GM23338 (cell line): ENCODE measurements around the gene RBFOX1. TPM values are rescaled to one million over a fixed set of nuclear protein-coding genes. Genes with fewer than 3 reads are reported as not detected.

ENCODE experiments used
- ATAC-seq: fragments of 200-7000 bp; cut with Tn5 transposase; 3 replicates; pipeline ENCODE4 v1.9.1; 2020
- DNase-seq: peaks from one replicate; pipeline ENCODE4 v3.0.0-alpha.2; 2015; ENCODE audit warnings: low spot score
- H2AFZ ChIP-seq: fragments of 200-600 bp; sonication (generic); 2 replicates; pipeline ENCODE4 v1.8.0; 2016; ENCODE audit warnings: antibody characterized with exemption, mild to moderate bottlenecking, moderate library complexity
- H3F3A ChIP-seq: fragments of 200-600 bp; sonication (generic); replicated peaks from 2 replicates; pipeline ENCODE4 v1.8.0; 2017; ENCODE audit warnings: antibody characterized with exemption, mixed run types, low read depth
- H3K27ac ChIP-seq: fragments of 200-600 bp; sonication (generic); 2 replicates; pipeline ENCODE4 v1.6.1; 2016; ENCODE audit warnings: low read depth
- H3K27me3 ChIP-seq: fragments of 200-600 bp; sonication (generic); 2 replicates; pipeline ENCODE4 v1.8.0; 2016; ENCODE audit warnings: mild to moderate bottlenecking, mixed run types, moderate library complexity; ENCODE audit not compliant: insufficient read depth
- H3K36me3 ChIP-seq: fragments of 200-600 bp; sonication (generic); 2 replicates; pipeline ENCODE4 v1.8.0; 2016; ENCODE audit warnings: mild to moderate bottlenecking; ENCODE audit not compliant: insufficient read depth
- H3K4me1 ChIP-seq: fragments of 200-600 bp; sonication (generic); 2 replicates; pipeline ENCODE4 v1.8.0; 2016; ENCODE audit warnings: mild to moderate bottlenecking, moderate library complexity; ENCODE audit not compliant: insufficient read depth
- H3K4me2 ChIP-seq: fragments of 200-600 bp; sonication (generic); 2 replicates; pipeline ENCODE4 v1.7.1; 2017; ENCODE audit warnings: mixed run types
- H3K4me3 ChIP-seq: fragments of 200-600 bp; sonication (generic); 2 replicates; pipeline ENCODE4 v1.6.1; 2016; ENCODE audit warnings: mixed run types
- H3K79me2 ChIP-seq: fragments of 200-600 bp; sonication (generic); replicated peaks from 2 replicates; pipeline ENCODE4 v1.8.0; 2017; ENCODE audit warnings: mild to moderate bottlenecking; ENCODE audit not compliant: insufficient read depth
- H3K9me2 ChIP-seq: fragments of 200-600 bp; sonication (generic); 2 replicates; pipeline ENCODE4 v1.8.0; 2017; ENCODE audit not compliant: insufficient read depth
- H4K20me1 ChIP-seq: fragments of 200-600 bp; sonication (generic); replicated peaks from 2 replicates; pipeline ENCODE4 v1.8.0; 2017; ENCODE audit warnings: mild to moderate bottlenecking; ENCODE audit not compliant: insufficient read depth
- H3K27ac Mint-ChIP-seq: 2 replicates; pipeline ENCODE4 v1.8.0; 2020; ENCODE audit warnings: inconsistent platforms, mild to moderate bottlenecking, moderate library complexity, mixed read lengths
- H3K27me3 Mint-ChIP-seq: 3 replicates; pipeline ENCODE4 v1.8.0; 2022; ENCODE audit warnings: low read depth, mild to moderate bottlenecking, moderate library complexity, mixed read lengths, inconsistent platforms; ENCODE audit not compliant: insufficient read depth, poor library complexity
- H3K36me3 Mint-ChIP-seq: 3 replicates; pipeline ENCODE4 v1.8.0; 2021; ENCODE audit warnings: low read depth, mild to moderate bottlenecking, inconsistent platforms, moderate library complexity, mixed read lengths
- H3K4me1 Mint-ChIP-seq: 3 replicates; pipeline ENCODE4 v1.8.0; 2020; ENCODE audit warnings: mild to moderate bottlenecking, inconsistent platforms, mixed read lengths
- H3K4me3 Mint-ChIP-seq: 3 replicates; pipeline ENCODE4 v1.8.0; 2021; ENCODE audit warnings: moderate library complexity, mild to moderate bottlenecking, inconsistent platforms, mixed read lengths
- H3K9me3 Mint-ChIP-seq: 3 replicates; pipeline ENCODE4 v1.8.0; 2020; ENCODE audit warnings: moderate library complexity, mild to moderate bottlenecking, inconsistent platforms, mixed read lengths
- EZH2phosphoT487 ChIP-seq: fragments of 200-600 bp; sonication (generic); IDR thresholded peaks from one replicate; pipeline ENCODE4 v1.8.1; 2018; ENCODE audit warnings: antibody characterized with exemption; ENCODE audit not compliant: unreplicated experiment
- JUNB ChIP-seq: IDR thresholded peaks from one replicate; pipeline ENCODE4 v1.6.1; 2016; ENCODE audit warnings: antibody characterized with exemption; ENCODE audit not compliant: unreplicated experiment
- NANOG ChIP-seq: IDR thresholded peaks from 2 replicates; pipeline ENCODE4 v1.6.1; 2016; ENCODE audit warnings: antibody characterized with exemption, borderline replicate concordance
- STAT1 ChIP-seq: IDR thresholded peaks from one replicate; pipeline ENCODE4 v1.6.1; 2016; ENCODE audit warnings: antibody characterized with exemption; ENCODE audit not compliant: unreplicated experiment
- ZNF114 ChIP-seq: fragments of 250-450 bp; sonication (Bioruptor Pico); IDR thresholded peaks from 2 replicates; pipeline ENCODE4 v1.5.0; 2020; ENCODE audit warnings: mild to moderate bottlenecking, moderate library complexity
- ZNF331 ChIP-seq: fragments of 250-450 bp; sonication (Bioruptor Pico); IDR thresholded peaks from 2 replicates; pipeline ENCODE4 v1.5.0; 2020; ENCODE audit warnings: low read depth, mild to moderate bottlenecking, moderate library complexity
- polyA plus RNA-seq: library from polyadenylated mRNA; unstranded; fragments of >200 nt; fragmentation: Nextera tagmentation; extraction: Ambion mirVana; gene quantifications from 2 replicates; pipeline ENCODE4 v1.2.1, GENCODE V29; 2016
- total RNA-seq: library from RNA; depleted of rRNA; stranded (reverse); fragments of >200 nt; shearing (Covaris generic); gene quantifications from 2 replicates; pipeline ENCODE4 v1.2.3, GENCODE V29; 2014
- TF ChIP-seq, protein P1 (sequence below): IDR thresholded peaks from 2 replicates; pipeline ENCODE4 v1.6.1; 2016; ENCODE audit warnings: antibody characterized with exemption
- TF ChIP-seq, protein P2 (sequence below), 2 experiments: fragments of 200-600 bp in 1 of 2; sonication (generic) in 1 of 2; conservative IDR thresholded peaks; 2 replicates each; pipeline versions ENCODE4 v1.5.1 to v1.6.1; 2016 to 2017; ENCODE audit warnings: antibody characterized with exemption in 2 of 2, low read depth in 2 of 2, mild to moderate bottlenecking in 2 of 2, moderate library complexity in 1 of 2
- TF ChIP-seq, protein P3 (sequence below): fragments of 250-450 bp; sonication (Bioruptor Pico); IDR thresholded peaks from 2 replicates; pipeline ENCODE4 v1.5.0; 2020; ENCODE audit warnings: mild to moderate bottlenecking, moderate library complexity

The RBFOX1 gene
- total and polyA plus RNA-seq, 2 experiments from 2014 or later: 2.5 to 3.6 TPM

GRCh38 chr16:7590934-7591333 lies 258.3 kb downstream of the RBFOX1 start:
- no peak overlapping the region for H2AFZ ChIP-seq
- Mint-ChIP-seq H3K4me1 (peaks cover 9% of the 10 kb centered on the region; the same call in 2 of the 3 replicates), H3K27ac (0 out of 2 replicates have a peak overlapping the region, but pooled peaks have one; percentile 68), H3K36me3 (no peaks in the 10 kb centered on the region), H3K9me3 (no peaks in the 10 kb centered on the region), H3K27me3 (no peaks in the 10 kb centered on the region), H3K4me3 (no peak overlapping the region)
- no peaks in the 10 kb centered on the region for H3K4me1 ChIP-seq
- H3K9me2 ChIP-seq: no peaks in the 10 kb centered on the region
- no peak for TF ChIP-seq EZH2phosphoT487
- TF ChIP-seq NANOG: no peak
- TF ChIP-seq STAT1: no peak
- no peaks in the 10 kb centered on the region for H3K79me2 ChIP-seq
- H3K27ac ChIP-seq: no peak overlapping the region
- H3K4me3 ChIP-seq: no peak overlapping the region
- H3K4me2 ChIP-seq: no peak overlapping the region
- no peaks in the 10 kb centered on the region for H3F3A ChIP-seq
- no peaks in the 10 kb centered on the region for H3K36me3 ChIP-seq
- DNase-seq (no peak), ATAC-seq (no peak)
- no peaks in the 10 kb centered on the region for H3K27me3 ChIP-seq
- H4K20me1 ChIP-seq: no peaks in the 10 kb centered on the region

GRCh38 chr16:7596308-7596707 lies 263.7 kb downstream of the RBFOX1 start:
- peaks cover 6% of the 10 kb centered on the region for H3K4me1 Mint-ChIP-seq
- DNase-seq (peak; percentile 2), ATAC-seq (no peak)
- no peaks in the 10 kb centered on the region for H3K27me3 Mint-ChIP-seq
- Histone ChIP-seq H4K20me1 (no peaks in the 10 kb centered on the region), H2AFZ (no peak overlapping the region), H3K4me2 (no peak overlapping the region), H3K27me3 (no peaks in the 10 kb centered on the region), H3K36me3 (no peaks in the 10 kb centered on the region), H3K79me2 (no peaks in the 10 kb centered on the region), H3K9me2 (no peaks in the 10 kb centered on the region), H3F3A (no peaks in the 10 kb centered on the region), H3K4me3 (no peak overlapping the region), H3K27ac (no peak overlapping the region), H3K4me1 (no peaks in the 10 kb centered on the region)
- H3K27ac Mint-ChIP-seq: no peak overlapping the region
- no peak for TF ChIP-seq JUNB
- TF ChIP-seq, protein P1, sequence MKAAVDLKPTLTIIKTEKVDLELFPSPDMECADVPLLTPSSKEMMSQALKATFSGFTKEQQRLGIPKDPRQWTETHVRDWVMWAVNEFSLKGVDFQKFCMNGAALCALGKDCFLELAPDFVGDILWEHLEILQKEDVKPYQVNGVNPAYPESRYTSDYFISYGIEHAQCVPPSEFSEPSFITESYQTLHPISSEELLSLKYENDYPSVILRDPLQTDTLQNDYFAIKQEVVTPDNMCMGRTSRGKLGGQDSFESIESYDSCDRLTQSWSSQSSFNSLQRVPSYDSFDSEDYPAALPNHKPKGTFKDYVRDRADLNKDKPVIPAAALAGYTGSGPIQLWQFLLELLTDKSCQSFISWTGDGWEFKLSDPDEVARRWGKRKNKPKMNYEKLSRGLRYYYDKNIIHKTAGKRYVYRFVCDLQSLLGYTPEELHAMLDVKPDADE: no peak
- no peak for TF ChIP-seq ZNF114 (CRISPR knock-in tag)
- TF ChIP-seq, protein P2, sequence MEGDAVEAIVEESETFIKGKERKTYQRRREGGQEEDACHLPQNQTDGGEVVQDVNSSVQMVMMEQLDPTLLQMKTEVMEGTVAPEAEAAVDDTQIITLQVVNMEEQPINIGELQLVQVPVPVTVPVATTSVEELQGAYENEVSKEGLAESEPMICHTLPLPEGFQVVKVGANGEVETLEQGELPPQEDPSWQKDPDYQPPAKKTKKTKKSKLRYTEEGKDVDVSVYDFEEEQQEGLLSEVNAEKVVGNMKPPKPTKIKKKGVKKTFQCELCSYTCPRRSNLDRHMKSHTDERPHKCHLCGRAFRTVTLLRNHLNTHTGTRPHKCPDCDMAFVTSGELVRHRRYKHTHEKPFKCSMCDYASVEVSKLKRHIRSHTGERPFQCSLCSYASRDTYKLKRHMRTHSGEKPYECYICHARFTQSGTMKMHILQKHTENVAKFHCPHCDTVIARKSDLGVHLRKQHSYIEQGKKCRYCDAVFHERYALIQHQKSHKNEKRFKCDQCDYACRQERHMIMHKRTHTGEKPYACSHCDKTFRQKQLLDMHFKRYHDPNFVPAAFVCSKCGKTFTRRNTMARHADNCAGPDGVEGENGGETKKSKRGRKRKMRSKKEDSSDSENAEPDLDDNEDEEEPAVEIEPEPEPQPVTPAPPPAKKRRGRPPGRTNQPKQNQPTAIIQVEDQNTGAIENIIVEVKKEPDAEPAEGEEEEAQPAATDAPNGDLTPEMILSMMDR (conservative IDR thresholded peaks at IDR 0.05; ENCODE audit: low read depth in 2 of 2): no peak
- TF ChIP-seq STAT1: no peak
- TF ChIP-seq ZNF331: no peak
- no peaks in the 10 kb centered on the region for H3K36me3 Mint-ChIP-seq
- H3K9me3 Mint-ChIP-seq: no peaks in the 10 kb centered on the region
- no peak overlapping the region for H3K4me3 Mint-ChIP-seq

GRCh38 chr16:7597677-7598076 lies 265.0 kb downstream of the RBFOX1 start:
- Histone ChIP-seq H3K9me2 (no peaks in the 10 kb centered on the region), H3K79me2 (no peaks in the 10 kb centered on the region), H4K20me1 (no peaks in the 10 kb centered on the region), H3K36me3 (no peaks in the 10 kb centered on the region), H3K4me3 (no peak overlapping the region), H3K27ac (no peak overlapping the region), H3K27me3 (no peaks in the 10 kb centered on the region), H3K4me1 (peaks cover 8% of the 10 kb centered on the region; the same call in 1 of the 2 replicates), H2AFZ (no peak overlapping the region), H3F3A (no peaks in the 10 kb centered on the region), H3K4me2 (no peak overlapping the region)
- Mint-ChIP-seq H3K4me1 (peaks cover 20% of the 10 kb centered on the region), H3K27me3 (no peaks in the 10 kb centered on the region), H3K9me3 (no peaks in the 10 kb centered on the region), H3K27ac (no peak overlapping the region), H3K36me3 (no peaks in the 10 kb centered on the region), H3K4me3 (no peak overlapping the region)
- ATAC-seq: no peak
- no peak for DNase-seq
- TF ChIP-seq, protein P3, sequence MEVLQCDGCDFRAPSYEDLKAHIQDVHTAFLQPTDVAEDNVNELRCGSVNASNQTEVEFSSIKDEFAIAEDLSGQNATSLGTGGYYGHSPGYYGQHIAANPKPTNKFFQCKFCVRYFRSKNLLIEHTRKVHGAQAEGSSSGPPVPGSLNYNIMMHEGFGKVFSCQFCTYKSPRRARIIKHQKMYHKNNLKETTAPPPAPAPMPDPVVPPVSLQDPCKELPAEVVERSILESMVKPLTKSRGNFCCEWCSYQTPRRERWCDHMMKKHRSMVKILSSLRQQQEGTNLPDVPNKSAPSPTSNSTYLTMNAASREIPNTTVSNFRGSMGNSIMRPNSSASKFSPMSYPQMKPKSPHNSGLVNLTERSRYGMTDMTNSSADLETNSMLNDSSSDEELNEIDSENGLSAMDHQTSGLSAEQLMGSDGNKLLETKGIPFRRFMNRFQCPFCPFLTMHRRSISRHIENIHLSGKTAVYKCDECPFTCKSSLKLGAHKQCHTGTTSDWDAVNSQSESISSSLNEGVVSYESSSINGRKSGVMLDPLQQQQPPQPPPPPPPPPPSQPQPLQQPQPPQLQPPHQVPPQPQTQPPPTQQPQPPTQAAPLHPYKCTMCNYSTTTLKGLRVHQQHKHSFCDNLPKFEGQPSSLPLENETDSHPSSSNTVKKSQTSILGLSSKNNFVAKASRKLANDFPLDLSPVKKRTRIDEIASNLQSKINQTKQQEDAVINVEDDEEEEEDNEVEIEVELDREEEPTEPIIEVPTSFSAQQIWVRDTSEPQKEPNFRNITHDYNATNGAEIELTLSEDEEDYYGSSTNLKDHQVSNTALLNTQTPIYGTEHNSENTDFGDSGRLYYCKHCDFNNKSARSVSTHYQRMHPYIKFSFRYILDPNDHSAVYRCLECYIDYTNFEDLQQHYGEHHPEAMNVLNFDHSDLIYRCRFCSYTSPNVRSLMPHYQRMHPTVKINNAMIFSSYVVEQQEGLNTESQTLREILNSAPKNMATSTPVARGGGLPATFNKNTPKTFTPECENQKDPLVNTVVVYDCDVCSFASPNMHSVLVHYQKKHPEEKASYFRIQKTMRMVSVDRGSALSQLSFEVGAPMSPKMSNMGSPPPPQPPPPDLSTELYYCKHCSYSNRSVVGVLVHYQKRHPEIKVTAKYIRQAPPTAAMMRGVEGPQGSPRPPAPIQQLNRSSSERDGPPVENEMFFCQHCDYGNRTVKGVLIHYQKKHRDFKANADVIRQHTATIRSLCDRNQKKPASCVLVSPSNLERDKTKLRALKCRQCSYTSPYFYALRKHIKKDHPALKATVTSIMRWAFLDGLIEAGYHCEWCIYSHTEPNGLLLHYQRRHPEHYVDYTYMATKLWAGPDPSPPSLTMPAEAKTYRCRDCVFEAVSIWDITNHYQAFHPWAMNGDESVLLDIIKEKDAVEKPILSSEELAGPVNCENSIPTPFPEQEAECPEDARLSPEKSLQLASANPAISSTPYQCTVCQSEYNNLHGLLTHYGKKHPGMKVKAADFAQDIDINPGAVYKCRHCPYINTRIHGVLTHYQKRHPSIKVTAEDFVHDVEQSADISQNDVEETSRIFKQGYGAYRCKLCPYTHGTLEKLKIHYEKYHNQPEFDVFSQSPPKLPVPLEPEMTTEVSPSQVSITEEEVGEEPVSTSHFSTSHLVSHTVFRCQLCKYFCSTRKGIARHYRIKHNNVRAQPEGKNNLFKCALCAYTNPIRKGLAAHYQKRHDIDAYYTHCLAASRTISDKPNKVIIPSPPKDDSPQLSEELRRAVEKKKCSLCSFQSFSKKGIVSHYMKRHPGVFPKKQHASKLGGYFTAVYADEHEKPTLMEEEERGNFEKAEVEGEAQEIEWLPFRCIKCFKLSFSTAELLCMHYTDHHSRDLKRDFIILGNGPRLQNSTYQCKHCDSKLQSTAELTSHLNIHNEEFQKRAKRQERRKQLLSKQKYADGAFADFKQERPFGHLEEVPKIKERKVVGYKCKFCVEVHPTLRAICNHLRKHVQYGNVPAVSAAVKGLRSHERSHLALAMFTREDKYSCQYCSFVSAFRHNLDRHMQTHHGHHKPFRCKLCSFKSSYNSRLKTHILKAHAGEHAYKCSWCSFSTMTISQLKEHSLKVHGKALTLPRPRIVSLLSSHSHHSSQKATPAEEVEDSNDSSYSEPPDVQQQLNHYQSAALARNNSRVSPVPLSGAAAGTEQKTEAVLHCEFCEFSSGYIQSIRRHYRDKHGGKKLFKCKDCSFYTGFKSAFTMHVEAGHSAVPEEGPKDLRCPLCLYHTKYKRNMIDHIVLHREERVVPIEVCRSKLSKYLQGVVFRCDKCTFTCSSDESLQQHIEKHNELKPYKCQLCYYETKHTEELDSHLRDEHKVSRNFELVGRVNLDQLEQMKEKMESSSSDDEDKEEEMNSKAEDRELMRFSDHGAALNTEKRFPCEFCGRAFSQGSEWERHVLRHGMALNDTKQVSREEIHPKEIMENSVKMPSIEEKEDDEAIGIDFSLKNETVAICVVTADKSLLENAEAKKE (CRISPR knock-in tag): no peak
